HG03060 (cell line): ENCODE results near the gene CCR7.

Experiments
- ATAC-seq: cut with Tn5 transposase; IDR thresholded peaks from one replicate; pipeline ENCODE4 v1.9.1; 2021; ENCODE audit warnings: low read depth, moderate number of reproducible peaks; ENCODE audit not compliant: unreplicated experiment

The CCR7 gene

DNA sequence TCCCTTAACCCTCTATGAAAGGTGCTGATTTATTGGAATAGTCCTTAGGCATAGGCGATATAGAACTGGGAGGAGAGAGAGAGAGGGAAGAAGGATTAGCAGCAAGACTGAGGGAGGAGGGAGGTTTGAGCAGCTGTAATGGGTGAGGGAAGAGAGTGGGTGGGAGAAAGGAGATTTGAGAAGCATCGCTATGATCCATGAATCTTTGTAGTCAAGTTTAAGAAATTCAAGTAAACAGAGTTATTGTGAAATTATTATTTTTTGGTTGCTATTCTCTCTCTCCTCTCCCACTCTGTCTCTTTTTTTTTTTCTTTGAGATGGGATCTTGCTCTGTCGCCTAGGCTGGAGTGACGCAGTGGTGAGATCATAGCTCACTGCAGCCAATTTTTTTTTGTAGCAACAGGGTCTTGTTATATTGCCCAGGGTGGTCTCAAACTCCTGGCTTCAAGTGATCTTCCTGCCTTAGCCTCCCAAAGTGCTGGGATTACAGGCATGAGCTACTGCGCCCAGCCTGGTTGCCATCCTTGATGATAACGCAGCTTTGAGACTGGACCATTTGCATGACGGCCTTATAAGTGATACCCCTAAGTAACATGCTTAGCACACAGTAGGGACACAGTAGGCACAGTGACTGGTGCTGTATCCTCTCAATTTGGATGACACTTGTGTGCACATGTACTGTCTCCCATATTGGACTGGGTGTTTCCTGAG is 42.9 kb downstream of the CCR7 start:
- ATAC-seq: no peak

GRCh38 chr17:40520991-40521453 is 44.2 kb downstream of the CCR7 start:
- no peak for ATAC-seq

- no peak for ATAC-seq
Observed at GRCh38 chr17:40519089-40519775, 46.0 kb downstream of the CCR7 start.

DNA sequence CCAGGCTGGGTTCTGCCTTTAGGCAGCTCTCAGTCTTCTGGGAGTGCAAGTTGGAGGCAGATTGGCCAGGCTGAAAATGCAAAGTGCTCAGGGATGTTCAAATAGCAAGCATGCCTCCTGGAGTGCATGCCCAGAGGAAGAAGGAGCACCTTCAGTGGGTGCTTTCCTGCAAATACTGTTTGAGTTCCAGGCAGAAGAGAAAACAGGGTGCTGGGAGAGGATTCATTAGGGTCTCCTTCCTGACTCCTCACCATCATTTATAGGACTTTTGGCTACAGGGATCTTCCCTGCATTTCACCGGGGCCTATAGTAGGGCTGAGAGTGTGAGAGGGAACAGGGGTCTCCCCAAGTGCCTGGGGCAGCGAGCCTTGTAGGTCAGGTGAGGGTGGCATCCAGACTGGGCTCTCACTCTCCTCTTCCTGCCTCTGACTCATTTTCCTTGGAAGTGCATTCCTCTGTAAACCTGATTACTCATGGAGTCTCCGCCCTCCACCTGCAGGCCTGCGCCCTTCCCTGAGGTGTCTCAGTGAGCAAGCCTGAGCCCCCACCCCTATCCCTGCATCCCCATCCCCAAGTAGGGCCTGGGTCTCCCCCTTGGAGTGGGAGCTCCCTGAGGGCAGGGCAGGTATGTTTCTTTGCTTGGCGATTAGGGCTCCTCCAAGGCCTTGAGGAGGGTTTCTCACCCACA is 46.7 kb downstream of the CCR7 start:
- no peak for ATAC-seq

- ATAC-seq: no peak
Observed at GRCh38 chr17:40517981-40518380, 47.3 kb downstream of the CCR7 start.

DNA sequence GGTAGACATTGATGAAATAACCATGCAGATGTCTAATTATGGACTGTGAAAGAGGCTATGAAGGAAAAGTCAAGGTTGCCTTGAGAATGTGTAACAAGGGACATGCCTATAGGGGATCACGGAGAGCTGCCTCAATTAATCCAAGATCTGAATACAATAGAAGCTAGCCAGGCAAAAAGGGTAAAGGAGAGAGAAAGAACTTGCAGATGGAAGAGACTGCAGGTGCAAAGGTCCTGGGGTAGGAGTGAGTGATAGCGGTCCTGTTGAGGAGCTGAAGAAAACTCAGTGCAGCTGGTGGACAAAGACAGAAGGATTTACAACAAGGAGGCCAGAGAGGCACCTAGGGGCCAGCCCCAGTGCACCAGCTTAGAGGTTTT is 48.0 kb downstream of the CCR7 start:
- ATAC-seq: no peak

- ATAC-seq: peak; percentile 49
Observed at GRCh38 chr17:40516581-40517285, 48.5 kb downstream of the CCR7 start.

GRCh38 chr17:40515491-40516041 is 49.7 kb downstream of the CCR7 start:
- ATAC-seq: no peak

- no peak for ATAC-seq
Observed at GRCh38 chr17:40515011-40515410, 50.3 kb downstream of the CCR7 start.

GRCh38 chr17:40514013-40514875 is 51.0 kb downstream of the CCR7 start:
- ATAC-seq: no peak

- no peak for ATAC-seq
Observed at GRCh38 chr17:40511667-40512220, 53.5 kb downstream of the CCR7 start.

DNA sequence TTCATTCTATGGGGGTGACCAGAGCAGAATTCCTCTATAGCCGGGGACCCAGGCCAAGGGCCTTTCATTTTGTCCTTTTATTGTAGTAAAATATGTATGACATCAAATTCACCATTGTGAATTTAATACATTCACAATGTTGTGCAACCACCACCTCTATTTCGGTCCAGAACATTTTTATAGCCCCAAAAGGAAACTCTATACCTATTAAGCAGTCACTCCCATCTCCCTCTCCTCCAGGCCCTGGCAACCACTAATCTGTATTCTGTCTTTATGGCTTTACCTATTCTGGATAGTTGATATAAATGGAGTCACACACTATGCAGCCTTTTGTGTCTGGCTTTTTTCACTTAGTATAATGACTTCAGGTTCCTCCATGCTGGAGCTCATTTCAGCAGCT is 54.1 kb downstream of the CCR7 start:
- ATAC-seq: no peak

- no peak for ATAC-seq
Observed at GRCh38 chr17:40510328-40510648, 55.0 kb downstream of the CCR7 start.

GRCh38 chr17:40509626-40510327 is 55.5 kb downstream of the CCR7 start:
- ATAC-seq: no peak

- ATAC-seq: no peak
Observed at GRCh38 chr17:40506786-40507185, 58.5 kb downstream of the CCR7 start.
